Stimulated activated CD4-positive, alpha-beta T cell treated with anti-CD3 and anti-CD28 coated beads, Interleukin-12 subunit alpha, Interleukin-12 subunit beta, amount 100 ng/mL, for 48 hours (primary cell): ENCODE results near the gene TOMM5.
"Not testable (repeated sequence)": the region's sequence is repeated elsewhere in the genome, so short reads cannot be mapped to it uniquely, and the experiment has no call there.

Experiments
- DNase-seq, 3 donors: peaks; one replicate each; pipeline ENCODE4 v3.0.0-alpha.2; 2020; ENCODE audit warnings: low read depth in 2 of 3, low spot score in 1 of 3

The TOMM5 gene

DNA sequence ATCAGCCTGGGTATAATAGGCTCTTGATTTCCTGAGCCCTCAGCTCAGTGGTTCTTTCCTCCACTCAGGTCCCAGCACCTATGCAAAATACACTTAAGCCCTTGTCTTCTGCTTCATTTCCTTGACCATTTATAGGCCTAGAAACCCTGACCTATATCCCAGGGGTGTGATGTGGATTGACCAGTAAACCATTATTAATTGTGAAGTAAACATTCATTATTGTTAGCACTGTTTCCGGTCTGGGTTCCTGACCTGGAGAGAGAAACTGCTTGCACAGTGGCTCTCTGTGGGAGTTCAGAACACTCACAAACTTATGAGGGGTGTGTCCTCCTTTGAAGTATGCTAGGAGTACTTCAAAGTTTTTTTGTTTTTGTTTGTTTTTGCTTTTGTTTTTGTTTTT lies 19.6 kb upstream of the TOMM5 start:
- DNase-seq = no peak

DNA sequence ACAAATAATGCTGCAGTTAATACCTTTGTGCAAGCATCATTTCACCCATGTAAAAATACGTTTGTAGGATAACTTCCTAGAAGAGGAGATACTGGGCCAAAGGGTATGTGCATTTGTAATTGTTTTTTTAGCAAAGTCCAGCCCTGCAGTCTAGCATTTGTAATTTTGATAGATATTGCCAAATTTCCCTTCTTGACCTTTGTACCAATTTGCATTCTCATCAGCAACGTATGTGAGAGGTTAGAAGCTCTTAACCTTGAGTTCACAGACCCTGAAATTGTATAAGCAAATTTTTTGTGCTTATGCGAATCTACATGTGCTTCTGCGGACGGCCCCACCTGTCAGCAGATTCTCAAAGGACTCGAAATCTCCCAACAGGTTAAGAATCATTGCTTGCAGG lies 18.6 kb upstream of the TOMM5 start:
- DNase-seq = no peak

DNA sequence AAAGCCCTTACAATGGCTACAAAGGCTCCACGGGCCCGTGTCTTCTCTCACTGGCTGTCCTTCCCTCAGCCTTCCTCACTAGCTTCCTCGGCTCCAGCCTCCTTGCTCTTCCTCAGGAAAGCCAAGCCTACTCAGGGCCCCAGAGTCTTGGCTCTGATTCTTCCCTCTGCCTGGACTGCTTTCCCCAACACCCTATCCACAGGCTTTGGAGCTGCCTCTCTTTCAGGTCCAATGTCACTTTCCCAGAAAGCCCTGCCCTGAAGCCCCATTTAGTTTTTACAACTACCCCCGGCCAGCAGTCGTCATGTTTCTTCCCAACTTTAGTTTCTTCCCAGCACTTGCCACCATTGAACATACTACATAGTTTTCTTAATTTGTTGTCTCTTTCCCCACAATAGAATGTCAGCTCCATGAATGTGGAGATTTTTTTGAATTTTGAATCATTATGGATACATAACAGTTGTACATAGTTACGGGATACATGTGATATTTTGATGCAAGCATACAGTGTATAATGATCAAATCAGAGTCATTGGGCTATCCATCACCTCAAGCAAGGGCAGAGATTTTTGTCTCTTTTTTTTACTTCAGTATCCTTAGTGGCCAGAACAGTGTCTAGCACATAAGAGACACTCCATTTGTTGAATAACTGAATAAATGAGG lies 17.5 kb upstream of the TOMM5 start:
- no peak for DNase-seq

GRCh38 chr9:37608250-37608649 lies 15.9 kb upstream of the TOMM5 start:
- DNase-seq = no peak

- DNase-seq = no peak
Measured at GRCh38 chr9:37604296-37604695, 11.9 kb upstream of the TOMM5 start.

DNA sequence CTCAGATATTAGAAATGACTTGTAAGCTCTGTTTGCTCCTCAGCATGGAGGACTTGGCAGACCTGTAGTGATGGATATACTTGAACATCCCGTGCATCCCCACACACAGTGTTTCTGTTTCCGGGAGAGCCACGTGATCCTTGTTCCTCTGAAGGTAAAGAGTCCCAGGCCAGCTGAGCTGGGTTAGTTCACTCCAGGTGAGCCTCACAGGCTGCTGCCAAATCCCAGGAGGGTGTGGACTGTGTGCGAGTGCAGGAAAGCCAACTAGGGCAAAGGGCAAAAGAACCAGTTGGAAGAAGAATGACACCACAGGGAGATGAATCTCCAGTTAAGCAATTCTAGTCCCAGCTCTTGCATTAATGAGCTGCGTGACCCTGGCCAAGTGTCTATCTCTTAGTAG lies 10.4 kb upstream of the TOMM5 start:
- DNase-seq = no peak

- not testable (repeated sequence) for DNase-seq
Measured at GRCh38 chr9:37602061-37602460, 9.7 kb upstream of the TOMM5 start.

DNA sequence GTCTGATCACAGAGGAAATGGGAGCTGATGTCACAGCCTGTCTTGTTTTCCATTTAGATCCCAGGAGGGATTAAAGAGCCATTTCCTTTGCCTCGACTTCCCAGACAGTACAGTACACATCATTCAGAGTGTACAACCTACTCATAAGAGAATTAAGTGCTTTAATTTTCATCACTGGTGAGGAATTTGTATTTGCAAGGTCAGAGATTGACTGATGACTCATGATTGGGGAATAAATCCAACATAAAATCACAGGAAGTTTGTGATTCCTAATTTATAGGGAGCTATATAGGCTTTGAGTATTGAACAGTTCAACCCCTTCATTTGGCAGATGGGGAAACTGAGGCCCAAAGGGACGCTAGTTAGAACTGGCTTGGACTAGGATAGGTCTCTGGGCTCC lies 4.1 kb upstream of the TOMM5 start:
- no peak for DNase-seq

DNA sequence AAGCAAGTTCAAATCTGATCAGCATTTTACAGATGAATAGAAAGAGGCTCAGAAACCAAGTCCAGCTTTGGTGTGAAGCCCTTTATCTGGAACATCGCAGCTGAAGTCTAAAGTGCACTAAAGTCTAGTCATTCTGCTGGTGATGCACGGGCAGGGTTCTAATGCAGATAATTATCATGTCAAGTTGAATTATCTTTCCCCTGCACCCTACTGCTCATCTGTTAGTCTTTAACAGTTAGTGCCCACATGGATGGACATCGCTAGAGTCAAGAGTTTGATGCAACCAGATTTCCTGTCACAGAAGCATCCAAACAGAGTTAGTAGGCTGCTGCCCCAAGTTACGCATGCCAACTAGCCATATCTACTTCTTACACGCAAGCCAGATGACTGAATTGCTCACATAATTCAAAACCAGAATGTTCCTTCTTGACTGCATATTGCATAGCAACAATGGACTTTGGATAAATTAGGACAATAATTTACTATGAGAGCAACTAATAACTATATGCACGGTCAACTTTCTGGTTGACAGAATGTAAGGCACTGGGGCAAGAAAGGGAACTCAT lies 1.6 kb upstream of the TOMM5 start:
- no peak for DNase-seq

GRCh38 chr9:37587521-37587920 lies 4.9 kb downstream of the TOMM5 start:
- DNase-seq = no peak

- no peak for DNase-seq
Measured at GRCh38 chr9:37583522-37584121, 8.8 kb downstream of the TOMM5 start.

- DNase-seq = no peak
Measured at GRCh38 chr9:37582548-37583157, 9.7 kb downstream of the TOMM5 start.

DNA sequence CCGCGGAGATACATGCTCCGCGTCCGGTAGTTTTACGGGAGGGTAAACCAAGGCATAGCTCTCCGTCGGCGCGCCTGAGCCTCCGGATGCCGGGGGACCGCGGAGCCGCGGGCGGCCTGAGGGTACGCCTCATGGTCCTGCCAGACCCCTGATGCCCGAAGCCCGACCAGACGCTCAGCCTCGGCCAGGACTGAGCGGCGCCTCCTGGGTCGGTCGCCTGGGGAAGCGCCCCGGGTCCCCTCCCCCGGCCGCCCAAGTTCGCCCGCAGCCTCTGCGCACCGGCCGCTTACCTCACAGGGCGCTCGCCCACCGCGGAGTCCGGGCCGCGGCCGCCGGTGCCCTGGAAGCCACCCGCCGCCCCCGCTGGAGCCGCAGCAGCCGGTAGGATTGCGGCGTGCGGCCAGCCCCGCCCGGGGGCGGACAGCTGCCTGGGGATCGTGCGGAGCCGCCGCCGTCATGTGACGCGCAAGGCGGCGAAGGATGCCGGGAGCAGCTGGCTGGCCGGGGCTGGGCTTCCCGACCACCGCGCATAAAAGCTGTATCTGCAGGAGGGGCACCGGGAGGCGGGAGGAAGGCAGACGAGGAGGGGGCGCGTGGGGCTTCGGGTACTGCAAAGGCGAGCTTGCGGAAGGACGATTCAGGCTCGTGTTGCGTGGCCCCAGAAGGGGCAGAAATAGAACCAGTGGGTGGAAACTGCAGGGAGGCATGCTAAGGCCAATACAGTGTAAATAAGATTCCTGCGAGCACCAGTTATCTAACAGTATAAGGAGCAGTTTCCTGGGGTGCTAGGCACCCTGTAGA lies 16.3 kb downstream of the TOMM5 start, which contains the start of gene FBXO10:
Gene FBXO10 (minus strand): TSS at position 460 of the 801 bp plus-strand sequence. CDS start 34,612 bp downstream, outside the sequence.
- DNase-seq = peak in 1 of 3 donors; percentile 32

- DNase-seq = no peak
Measured at GRCh38 chr9:37575511-37575914, 16.9 kb downstream of the TOMM5 start.

DNA sequence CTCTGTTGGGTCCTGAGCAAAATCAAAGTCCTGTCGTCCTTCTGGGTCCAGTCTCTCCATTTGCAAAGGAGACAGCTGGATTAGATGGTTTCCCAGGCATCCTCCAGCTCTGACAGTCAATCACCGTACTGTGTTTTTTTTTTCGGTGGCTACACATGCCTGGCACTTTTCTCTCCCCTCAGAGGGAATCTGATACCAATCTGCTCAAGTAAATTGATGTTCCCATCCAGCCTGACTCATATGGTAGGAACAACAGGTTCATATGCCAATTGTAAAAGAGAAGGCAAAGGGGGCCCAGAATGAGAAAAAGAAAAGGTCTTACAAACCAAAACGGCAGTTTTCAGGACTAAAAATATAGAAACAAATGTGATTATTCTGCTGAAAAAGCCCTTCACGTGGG lies 17.4 kb downstream of the TOMM5 start:
- DNase-seq = no peak

DNA sequence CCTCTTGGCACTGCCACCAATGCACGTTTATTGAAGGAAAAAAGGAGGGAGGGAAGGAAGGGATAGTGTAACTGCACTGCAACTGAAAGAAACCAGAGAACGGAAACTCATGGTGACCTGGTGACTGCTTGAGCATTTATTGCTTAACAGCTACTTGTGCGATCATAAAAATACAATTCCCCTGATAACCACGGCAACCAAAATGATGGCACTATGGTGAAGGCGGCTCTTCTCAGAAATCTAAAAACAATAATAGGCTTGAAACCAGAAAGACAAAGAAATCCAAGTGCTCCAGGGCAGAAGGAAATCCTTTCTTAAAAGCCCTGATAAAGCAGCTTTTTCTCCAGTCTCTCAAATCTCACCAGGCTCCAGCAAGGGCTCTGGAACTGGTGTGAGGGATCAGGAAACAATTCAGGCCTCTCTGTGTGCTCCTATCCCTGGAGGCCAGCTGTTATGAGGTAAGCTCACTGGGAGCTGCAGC lies 18.1 kb downstream of the TOMM5 start:
- no peak for DNase-seq

DNA sequence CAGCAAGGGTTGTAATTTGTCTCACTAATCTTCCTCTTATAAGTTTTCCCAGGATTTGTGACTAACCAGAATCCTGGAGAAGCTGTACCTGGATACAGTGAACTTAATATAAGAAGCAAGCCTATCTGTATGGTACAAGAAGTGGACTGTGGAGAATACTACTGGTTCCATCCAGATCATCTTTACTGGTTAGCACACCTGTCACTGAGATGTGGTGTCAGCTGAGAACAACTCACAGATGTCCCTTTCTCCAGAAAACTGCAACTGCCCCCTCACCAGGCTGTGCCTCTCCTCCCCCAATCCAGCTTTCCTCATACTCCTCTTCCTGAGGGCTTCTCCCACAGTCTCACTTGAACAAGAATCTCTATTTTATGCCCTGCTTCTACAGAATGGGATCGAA lies 21.1 kb downstream of the TOMM5 start:
- DNase-seq = no peak

- DNase-seq = no peak
Measured at GRCh38 chr9:37566716-37567115, 25.7 kb downstream of the TOMM5 start.

DNA sequence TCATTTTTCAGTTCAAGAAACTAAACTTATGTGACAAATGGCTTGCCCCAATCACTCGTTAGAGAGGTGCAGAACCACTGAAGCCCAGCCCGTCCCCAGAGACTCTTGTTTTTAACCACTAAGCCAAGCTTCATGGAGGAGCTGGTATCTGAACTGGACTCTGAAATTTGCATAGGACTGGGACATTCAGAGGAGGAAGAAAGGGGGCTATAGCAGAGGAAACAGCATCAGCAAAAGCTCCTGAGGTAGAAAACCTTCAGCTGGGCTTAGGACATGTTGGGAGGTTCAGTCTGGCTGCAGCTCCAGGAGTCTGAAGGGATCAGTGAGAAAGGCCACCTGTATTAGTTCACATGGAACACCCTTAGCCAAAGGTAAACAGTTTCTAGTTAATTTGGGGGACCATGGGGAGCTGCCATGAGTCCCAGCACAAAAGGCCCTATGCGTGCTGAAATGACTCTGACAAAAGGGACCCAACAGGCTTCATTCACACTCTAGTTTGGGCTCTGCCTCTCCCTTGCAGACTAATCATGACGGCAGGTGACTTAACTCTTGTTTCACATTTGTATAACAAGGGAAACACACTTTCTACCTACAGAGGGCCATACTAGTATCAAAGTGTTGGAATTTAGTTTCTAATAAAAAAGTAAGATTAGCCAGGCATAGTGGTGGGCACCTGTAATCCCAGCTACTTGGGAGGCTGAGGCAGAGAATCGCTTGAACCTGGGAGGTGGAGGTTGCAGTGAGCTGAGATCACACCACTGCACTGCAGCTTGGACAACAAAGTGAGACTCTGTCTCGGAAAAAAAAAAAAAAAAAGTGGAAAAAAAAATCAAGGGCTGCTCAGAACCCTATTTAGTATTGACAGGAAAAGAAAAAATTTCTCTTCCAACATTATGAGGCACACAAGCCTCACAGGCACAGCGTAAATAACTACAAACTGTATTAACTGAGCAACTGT lies 26.5 kb downstream of the TOMM5 start:
- no peak for DNase-seq

GRCh38 chr9:37564916-37565315 lies 27.5 kb downstream of the TOMM5 start:
- DNase-seq = no peak
